Stimulated activated CD8-positive, alpha-beta memory T cell treated with anti-CD3 and anti-CD28 coated beads, Interleukin-12 subunit alpha, Interleukin-12 subunit beta, amount 100 ng/mL, for 24 hours (primary cell): ENCODE data around the gene DNASE2.
A peak's percentile ranks its signal among the peaks of the same experiment; 100 is the strongest.
"Not testable (repeated sequence)": the region's sequence is repeated elsewhere in the genome, so short reads cannot be mapped to it uniquely, and the experiment has no call there.

Experiments
- DNase-seq: peaks from one replicate; pipeline ENCODE4 v3.0.0-alpha.2; 2020; ENCODE audit errors: extremely low read depth

The DNASE2 gene

GRCh38 chr19:12881172-12881808 is at the start of gene DNASE2:
Gene DNASE2, minus strand, starts transcription at chr19:12881449. Its CDS starts 74 bp downstream, at chr19:12881375.
- DNase-seq = peak; percentile 72

GRCh38 chr19:12930002-12930645 is 48.9 kb upstream of the DNASE2 start:
- DNase-seq = no peak

GRCh38 chr19:12924621-12925310 is 43.5 kb upstream of the DNASE2 start:
- no peak for DNase-seq

- DNase-seq = no peak
Observed at GRCh38 chr19:12922959-12923358, 41.7 kb upstream of the DNASE2 start.

- no peak for DNase-seq
Observed at GRCh38 chr19:12921047-12921446, 39.8 kb upstream of the DNASE2 start.

- no peak for DNase-seq
Observed at GRCh38 chr19:12918253-12918652, 37.0 kb upstream of the DNASE2 start.

GRCh38 chr19:12915860-12916259 is 34.6 kb upstream of the DNASE2 start:
- DNase-seq = not testable (repeated sequence)

- DNase-seq = no peak
Observed at GRCh38 chr19:12913851-12914690, 32.8 kb upstream of the DNASE2 start.

- no peak for DNase-seq
Observed at GRCh38 chr19:12913011-12913561, 31.8 kb upstream of the DNASE2 start.

GRCh38 chr19:12912571-12912970 is 31.3 kb upstream of the DNASE2 start:
- no peak for DNase-seq

GRCh38 chr19:12907166-12907565 is 25.9 kb upstream of the DNASE2 start:
- no peak for DNase-seq

- DNase-seq = no peak
Observed at GRCh38 chr19:12899891-12900518, 18.8 kb upstream of the DNASE2 start.

- no peak for DNase-seq
Observed at GRCh38 chr19:12896460-12896859, 15.2 kb upstream of the DNASE2 start.

GRCh38 chr19:12893582-12893981 is 12.3 kb upstream of the DNASE2 start:
- no peak for DNase-seq

- no peak for DNase-seq
Observed at GRCh38 chr19:12891553-12892021, 10.3 kb upstream of the DNASE2 start.

GRCh38 chr19:12890787-12891552 is 9.7 kb upstream of the DNASE2 start, which contains the start of gene GCDH:
Gene GCDH, plus strand, starts transcription at chr19:12891160. Its CDS starts 145 bp downstream, at chr19:12891305.
- peak; percentile 93 for DNase-seq

- DNase-seq = not testable (repeated sequence)
Observed at GRCh38 chr19:12890299-12890786, 9.1 kb upstream of the DNASE2 start.

- DNase-seq = no peak
Observed at GRCh38 chr19:12888006-12888603, 6.9 kb upstream of the DNASE2 start.

- no peak for DNase-seq
Observed at GRCh38 chr19:12886969-12887747, 5.9 kb upstream of the DNASE2 start, which contains the start of gene KLF1. Gene KLF1, minus strand, starts transcription at chr19:12887201. Its CDS starts 61 bp downstream, at chr19:12887140.
